ENCODE data around the gene SH3PXD2B.

Gene SH3PXD2B

GRCh38 chr5:172364773-172365172, 89.6 kb downstream of the SH3PXD2B start:
- Histone ChIP-seq H2BK12ac (ENCODE audit: low read length in 2 of 2) (no peak overlapping the region), H2AK5ac (ENCODE audit: low read length, severe bottlenecking) (no peak overlapping the region), H3K36me3 (ENCODE audit: control insufficient read depth in 1 of 2, insufficient read depth in 2 of 2, low read depth in 1 of 2, low read length in 2 of 2) (peaks cover 31 to 78% of the 10 kb centered on the region in 2 experiments), H2BK15ac (ENCODE audit: low read depth, poor library complexity, severe bottlenecking) (no peak overlapping the region), H4K91ac (ENCODE audit: low read length) (no peak overlapping the region), H3K27me3 (ENCODE audit: control insufficient read depth in 1 of 2, insufficient read depth in 1 of 2, low read length in 2 of 2) (no peaks in the 10 kb centered on the region), H3K9me3 (ENCODE audit: control insufficient read depth, low read length) (no peaks in the 10 kb centered on the region), H2BK120ac (ENCODE audit: low read depth, low read length) (no peak overlapping the region), H3K4me3 (ENCODE audit: insufficient read depth in 1 of 2, low read depth in 1 of 2, low read length in 2 of 2) (no peak overlapping the region), H3K79me1 (replicated peaks; ENCODE audit: low read length, poor library complexity, severe bottlenecking) (peaks cover 7% of the 10 kb centered on the region), H3K27ac (ENCODE audit: low read length, poor library complexity, severe bottlenecking) (no peak overlapping the region), H3K4me2 (ENCODE audit: low read length, poor library complexity, severe bottlenecking) (no peak overlapping the region), H3K4me1 (ENCODE audit: control insufficient read depth, insufficient read depth, low read depth, low read length) (peaks cover 5% of the 10 kb centered on the region), H3K18ac (ENCODE audit: low read depth in 1 of 2, low read length in 2 of 2) (no peak overlapping the region), H3K23ac (ENCODE audit: low read length in 2 of 2) (no peak overlapping the region), H2AFZ (ENCODE audit: low read depth, low read length) (no peak overlapping the region), H3K9ac (ENCODE audit: low read length) (no peak overlapping the region), H4K8ac (ENCODE audit: low read length) (no peak overlapping the region), H3K4ac (ENCODE audit: low read depth in 1 of 2, low read length in 2 of 2) (no peak overlapping the region), H2BK5ac (ENCODE audit: low read depth, low read length, poor library complexity, severe bottlenecking) (no peak overlapping the region), H3K14ac (ENCODE audit: low read length in 2 of 2) (no peak overlapping the region)
- 100% methylated on average over 2 of the region's 2 CpGs for WGBS
- no peak for DNase-seq

GRCh38 chr5:172362755-172363154, 91.6 kb downstream of the SH3PXD2B start:
- H2BK120ac ChIP-seq (ENCODE audit: low read depth, low read length) = no peak overlapping the region
- H3K4ac ChIP-seq (ENCODE audit: low read depth in 1 of 2, low read length in 2 of 2) = no peak overlapping the region
- no peak overlapping the region for H3K23ac ChIP-seq (ENCODE audit: low read length in 2 of 2)
- H3K14ac ChIP-seq (ENCODE audit: low read length in 2 of 2) = no peak overlapping the region
- no peak overlapping the region for H2AFZ ChIP-seq (ENCODE audit: low read depth, low read length)
- H2AK5ac ChIP-seq (ENCODE audit: low read length, severe bottlenecking) = no peak overlapping the region
- H3K36me3 ChIP-seq (ENCODE audit: control insufficient read depth in 1 of 2, insufficient read depth in 2 of 2, low read depth in 1 of 2, low read length in 2 of 2) = peaks cover 46 to 88% of the 10 kb centered on the region in 2 experiments
- H3K27me3 ChIP-seq (ENCODE audit: control insufficient read depth in 1 of 2, insufficient read depth in 1 of 2, low read length in 2 of 2) = no peaks in the 10 kb centered on the region
- no peak overlapping the region for H3K18ac ChIP-seq (ENCODE audit: low read depth in 1 of 2, low read length in 2 of 2)
- H3K4me3 ChIP-seq (ENCODE audit: insufficient read depth in 1 of 2, low read depth in 1 of 2, low read length in 2 of 2) = no peak overlapping the region
- H4K91ac ChIP-seq (ENCODE audit: low read length) = no peak overlapping the region
- no peak overlapping the region for H2BK12ac ChIP-seq (ENCODE audit: low read length in 2 of 2)
- no peak overlapping the region for H4K8ac ChIP-seq (ENCODE audit: low read length)
- H3K9ac ChIP-seq (ENCODE audit: low read length) = peak overlapping the region; percentile 76
- no peak overlapping the region for H3K4me2 ChIP-seq (ENCODE audit: low read length, poor library complexity, severe bottlenecking)
- H3K9me3 ChIP-seq (ENCODE audit: control insufficient read depth, low read length) = no peaks in the 10 kb centered on the region
- no peak overlapping the region for H2BK5ac ChIP-seq (ENCODE audit: low read depth, low read length, poor library complexity, severe bottlenecking)
- H2BK15ac ChIP-seq (ENCODE audit: low read depth, poor library complexity, severe bottlenecking) = no peak overlapping the region
- no peak for DNase-seq
- peaks cover 5% of the 10 kb centered on the region for H3K79me1 ChIP-seq (replicated peaks; ENCODE audit: low read length, poor library complexity, severe bottlenecking)
- peaks cover 5% of the 10 kb centered on the region for H3K4me1 ChIP-seq (ENCODE audit: control insufficient read depth, insufficient read depth, low read depth, low read length)
- 95% methylated on average over 4 of the region's 4 CpGs for WGBS
- H3K27ac ChIP-seq (ENCODE audit: low read length, poor library complexity, severe bottlenecking) = no peak overlapping the region

- H3K4me3 ChIP-seq (ENCODE audit: insufficient read depth in 1 of 2, low read depth in 1 of 2, low read length in 2 of 2) = no peak overlapping the region
- no peak overlapping the region for H3K27ac ChIP-seq (ENCODE audit: low read length, poor library complexity, severe bottlenecking)
- H2BK15ac ChIP-seq (ENCODE audit: low read depth, poor library complexity, severe bottlenecking) = no peak overlapping the region
- 82% methylated on average over 9 of the region's 9 CpGs for WGBS
- H3K9ac ChIP-seq (ENCODE audit: low read length) = peak overlapping the region; percentile 82
- peak; percentile 95 for DNase-seq
- H3K4me1 ChIP-seq (ENCODE audit: control insufficient read depth, insufficient read depth, low read depth, low read length) = peaks cover 5% of the 10 kb centered on the region
- H3K27me3 ChIP-seq (ENCODE audit: control insufficient read depth in 1 of 2, insufficient read depth in 1 of 2, low read length in 2 of 2) = no peaks in the 10 kb centered on the region
- peaks cover 49 to 89% of the 10 kb centered on the region in 2 experiments for H3K36me3 ChIP-seq (ENCODE audit: control insufficient read depth in 1 of 2, insufficient read depth in 2 of 2, low read depth in 1 of 2, low read length in 2 of 2)
- H3K79me1 ChIP-seq (replicated peaks; ENCODE audit: low read length, poor library complexity, severe bottlenecking) = peaks cover 4% of the 10 kb centered on the region
- no peak overlapping the region for H3K4ac ChIP-seq (ENCODE audit: low read depth in 1 of 2, low read length in 2 of 2)
- peak overlapping the region in 1 of 2 experiments; percentile 6 for H3K18ac ChIP-seq (ENCODE audit: low read depth in 1 of 2, low read length in 2 of 2)
- no peak overlapping the region for H2BK5ac ChIP-seq (ENCODE audit: low read depth, low read length, poor library complexity, severe bottlenecking)
- H3K4me2 ChIP-seq (ENCODE audit: low read length, poor library complexity, severe bottlenecking) = no peak overlapping the region
- peak overlapping the region in 1 of 2 experiments; percentile 80 for H3K14ac ChIP-seq (ENCODE audit: low read length in 2 of 2)
- H4K8ac ChIP-seq (ENCODE audit: low read length) = no peak overlapping the region
- no peak overlapping the region for H2BK12ac ChIP-seq (ENCODE audit: low read length in 2 of 2)
- H2BK120ac ChIP-seq (ENCODE audit: low read depth, low read length) = no peak overlapping the region
- H2AFZ ChIP-seq (ENCODE audit: low read depth, low read length) = no peak overlapping the region
- H3K23ac ChIP-seq (ENCODE audit: low read length in 2 of 2) = no peak overlapping the region
- no peaks in the 10 kb centered on the region for H3K9me3 ChIP-seq (ENCODE audit: control insufficient read depth, low read length)
- H4K91ac ChIP-seq (ENCODE audit: low read length) = no peak overlapping the region
- no peak overlapping the region for H2AK5ac ChIP-seq (ENCODE audit: low read length, severe bottlenecking)
These were observed 92.6 kb downstream of the SH3PXD2B start for GRCh38 chr5:172361566-172362238.

GRCh38 chr5:172358345-172358744, 96.0 kb downstream of the SH3PXD2B start:
- peaks cover 42 to 91% of the 10 kb centered on the region in 2 experiments for H3K36me3 ChIP-seq (ENCODE audit: control insufficient read depth in 1 of 2, insufficient read depth in 2 of 2, low read depth in 1 of 2, low read length in 2 of 2)
- 97% methylated on average over 7 of the region's 7 CpGs for WGBS
- H3K14ac ChIP-seq (ENCODE audit: low read length in 2 of 2) = peak overlapping the region in 1 of 2 experiments; percentile 8
- H3K4me3 ChIP-seq (ENCODE audit: insufficient read depth in 1 of 2, low read depth in 1 of 2, low read length in 2 of 2) = no peak overlapping the region
- no peak overlapping the region for H4K8ac ChIP-seq (ENCODE audit: low read length)
- no peaks in the 10 kb centered on the region for H3K9me3 ChIP-seq (ENCODE audit: control insufficient read depth, low read length)
- DNase-seq = no peak
- no peak overlapping the region for H3K4ac ChIP-seq (ENCODE audit: low read depth in 1 of 2, low read length in 2 of 2)
- no peaks in the 10 kb centered on the region for H3K27me3 ChIP-seq (ENCODE audit: control insufficient read depth in 1 of 2, insufficient read depth in 1 of 2, low read length in 2 of 2)
- no peak overlapping the region for H3K4me2 ChIP-seq (ENCODE audit: low read length, poor library complexity, severe bottlenecking)
- no peak overlapping the region for H4K91ac ChIP-seq (ENCODE audit: low read length)
- peaks cover 28% of the 10 kb centered on the region for H3K4me1 ChIP-seq (ENCODE audit: control insufficient read depth, insufficient read depth, low read depth, low read length)
- no peak overlapping the region for H3K9ac ChIP-seq (ENCODE audit: low read length)
- no peaks in the 10 kb centered on the region for H3K79me1 ChIP-seq (replicated peaks; ENCODE audit: low read length, poor library complexity, severe bottlenecking)
- H2BK12ac ChIP-seq (ENCODE audit: low read length in 2 of 2) = no peak overlapping the region
- H2AFZ ChIP-seq (ENCODE audit: low read depth, low read length) = no peak overlapping the region
- no peak overlapping the region for H2BK15ac ChIP-seq (ENCODE audit: low read depth, poor library complexity, severe bottlenecking)
- no peak overlapping the region for H3K18ac ChIP-seq (ENCODE audit: low read depth in 1 of 2, low read length in 2 of 2)
- H2BK5ac ChIP-seq (ENCODE audit: low read depth, low read length, poor library complexity, severe bottlenecking) = no peak overlapping the region
- H2BK120ac ChIP-seq (ENCODE audit: low read depth, low read length) = no peak overlapping the region
- H3K27ac ChIP-seq (ENCODE audit: low read length, poor library complexity, severe bottlenecking) = no peak overlapping the region
- no peak overlapping the region for H2AK5ac ChIP-seq (ENCODE audit: low read length, severe bottlenecking)
- H3K23ac ChIP-seq (ENCODE audit: low read length in 2 of 2) = no peak overlapping the region
